NCI-H345 treated with DMSO at 0.1 percent for 48 hours (cell line): ENCODE results near the gene RASGEF1B.

Experiments
- DNase-seq: peaks from one replicate; lab custom pipeline; 2025; ENCODE audit not compliant: unreplicated experiment; lab: John Stamatoyannopoulos, UW

Gene RASGEF1B

GRCh38 chr4:81466841-81467671 lies 4.7 kb downstream of the RASGEF1B start:
- DNase-seq: peak; percentile 53

GRCh38 chr4:81465406-81466340 lies 6.0 kb downstream of the RASGEF1B start:
- DNase-seq: peak; percentile 78

- no peak for DNase-seq
Measured at GRCh38 chr4:81460834-81461233, 10.9 kb downstream of the RASGEF1B start.

DNA sequence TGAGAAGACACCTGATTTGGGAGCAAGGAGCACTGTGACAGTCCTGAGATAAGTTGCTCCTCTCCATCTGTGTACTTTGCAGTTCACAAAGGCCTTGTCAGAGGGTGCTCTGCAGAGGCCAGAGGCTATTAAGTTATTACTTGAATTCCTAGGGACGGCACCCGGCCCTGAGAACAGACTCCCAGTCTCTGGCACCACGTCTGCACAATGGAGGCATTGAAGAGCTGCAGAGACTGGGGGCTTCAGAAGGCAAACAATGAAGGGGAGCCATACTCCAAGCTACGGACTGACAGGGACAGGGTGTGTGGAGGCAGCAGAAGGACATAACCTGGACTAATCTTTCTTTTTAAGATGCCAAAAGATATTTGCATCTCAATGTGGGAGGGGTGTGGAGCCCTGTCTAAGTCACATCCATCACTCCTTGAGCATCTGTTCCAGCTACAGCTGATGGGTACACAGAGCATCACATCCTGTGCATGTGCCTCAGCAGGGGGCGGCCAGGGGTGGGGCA lies 11.5 kb downstream of the RASGEF1B start:
- DNase-seq: no peak

GRCh38 chr4:81459228-81459627 lies 12.5 kb downstream of the RASGEF1B start:
- DNase-seq: no peak

GRCh38 chr4:81457921-81458520 lies 13.7 kb downstream of the RASGEF1B start:
- no peak for DNase-seq

GRCh38 chr4:81457345-81457744 lies 14.4 kb downstream of the RASGEF1B start:
- DNase-seq: no peak

DNA sequence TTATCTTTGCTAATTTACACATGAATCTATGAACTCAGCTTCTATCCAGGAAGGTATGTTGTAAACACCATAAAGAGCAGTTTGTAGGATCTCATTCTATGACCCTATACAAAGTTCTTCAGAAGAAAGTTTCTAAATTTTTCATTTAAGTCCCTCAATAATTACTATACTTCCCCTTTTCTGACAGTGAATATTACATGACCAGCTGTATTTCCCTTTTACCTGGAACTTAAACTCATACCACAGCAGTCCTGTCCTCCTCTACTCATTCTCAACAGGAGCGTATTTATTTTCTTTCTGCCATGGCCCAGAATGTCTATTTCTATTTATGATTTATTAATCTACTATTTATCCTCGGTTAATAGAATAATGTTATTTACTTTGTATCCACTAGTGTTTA lies 15.8 kb downstream of the RASGEF1B start:
- no peak for DNase-seq

- no peak for DNase-seq
Measured at GRCh38 chr4:81454948-81455347, 16.8 kb downstream of the RASGEF1B start.

GRCh38 chr4:81454499-81454898 lies 17.2 kb downstream of the RASGEF1B start:
- DNase-seq: no peak

- no peak for DNase-seq
Measured at GRCh38 chr4:81453024-81453423, 18.7 kb downstream of the RASGEF1B start.

- DNase-seq: no peak
Measured at GRCh38 chr4:81452452-81453006, 19.2 kb downstream of the RASGEF1B start.

- DNase-seq: no peak
Measured at GRCh38 chr4:81449015-81449414, 22.7 kb downstream of the RASGEF1B start.

- no peak for DNase-seq
Measured at GRCh38 chr4:81447566-81448229, 24.0 kb downstream of the RASGEF1B start.

DNA sequence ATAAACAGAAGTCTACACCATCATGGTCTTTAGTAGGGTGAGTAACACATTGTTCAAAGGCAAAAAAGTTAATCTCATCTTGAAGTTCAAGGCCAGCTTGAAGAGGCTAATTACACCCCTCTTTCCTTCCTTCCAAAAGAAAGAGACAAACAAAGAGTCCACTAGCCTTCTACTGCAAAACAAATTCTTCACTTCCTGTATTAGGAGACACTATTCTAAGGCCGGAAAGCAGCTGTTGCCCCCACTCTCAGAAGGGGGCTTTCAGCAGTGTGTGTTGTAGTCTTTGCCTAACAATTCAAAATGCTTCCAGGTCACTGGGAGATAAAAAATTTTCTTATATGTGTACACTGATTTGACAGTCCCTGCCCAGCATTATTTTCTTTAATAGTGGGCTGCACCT lies 25.1 kb downstream of the RASGEF1B start:
- DNase-seq: no peak

GRCh38 chr4:81445196-81445595 lies 26.5 kb downstream of the RASGEF1B start:
- no peak for DNase-seq

GRCh38 chr4:81442484-81443085 lies 29.1 kb downstream of the RASGEF1B start:
- DNase-seq: no peak

- no peak for DNase-seq
Measured at GRCh38 chr4:81440949-81441348, 30.8 kb downstream of the RASGEF1B start.

GRCh38 chr4:81436941-81437574 lies 34.6 kb downstream of the RASGEF1B start:
- no peak for DNase-seq

DNA sequence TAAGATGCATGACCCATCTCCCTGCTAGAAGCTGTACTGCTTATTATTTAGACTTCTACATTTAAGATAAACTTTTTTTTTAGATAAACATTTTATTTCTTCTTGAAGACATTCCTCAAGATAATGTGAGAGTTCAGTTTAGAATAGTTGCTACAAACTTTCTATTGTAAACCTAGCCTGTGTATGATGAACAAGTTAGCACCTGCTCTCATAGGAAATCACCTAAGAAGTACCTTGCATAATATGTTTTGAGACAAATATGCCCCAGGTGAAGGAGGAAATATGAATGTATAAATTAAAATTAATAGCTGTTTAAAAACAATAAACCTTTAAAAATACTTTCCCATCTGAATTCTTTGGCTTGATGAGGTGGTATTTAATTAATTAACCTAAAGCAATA lies 35.6 kb downstream of the RASGEF1B start:
- DNase-seq: no peak
